Heart right ventricle (tissue), 16 donors: ENCODE results near the gene CDK5RAP2. TPM values are rescaled to one million over a fixed set of nuclear protein-coding genes. Genes with fewer than 3 reads are reported as not detected.
"Not testable (repeated sequence)": the region's sequence is repeated elsewhere in the genome, so short reads cannot be mapped to it uniquely, and the experiment has no call there.

Experiments
- ATAC-seq, 8 donors: fragments of 200-7000 bp; cut with Tn5 transposase; one replicate each; pipeline ENCODE4 v1.9.1; 2020; ENCODE audit warnings: mild to moderate bottlenecking in 8 of 8, moderate library complexity in 8 of 8, moderate number of reproducible peaks in 1 of 8
- DNase-seq, 2 donors: peaks; one replicate each; pipeline ENCODE4 v3.0.0-alpha.2; 2020
- H3K27ac ChIP-seq, 10 donors: fragments of 200-600 bp; sonication (generic) in 2 of 10; one replicate each; pipeline versions ENCODE4 v1.5.0 to v1.8.0; 2020 to 2022; ENCODE audit warnings: mild to moderate bottlenecking in 3 of 10
- H3K27me3 ChIP-seq, 7 donors: fragments of 200-600 bp; one replicate each; pipeline ENCODE4 v1.8.0; 2021 to 2022; ENCODE audit warnings: mild to moderate bottlenecking in 2 of 7
- H3K36me3 ChIP-seq, 9 donors: fragments of 200-600 bp; sonication (generic) in 1 of 9; one replicate each; pipeline versions ENCODE4 v1.5.0 to v1.8.0; 2020 to 2022; ENCODE audit warnings: mild to moderate bottlenecking in 2 of 9
- H3K4me1 ChIP-seq, 9 donors: fragments of 200-600 bp; sonication (generic) in 1 of 9; one replicate each; pipeline versions ENCODE4 v1.5.0 to v1.8.0; 2020 to 2022; ENCODE audit warnings: mild to moderate bottlenecking in 4 of 9
- H3K4me3 ChIP-seq, 10 donors: fragments of 200-600 bp; sonication (generic) in 2 of 10; one replicate each; pipeline versions ENCODE4 v1.5.0 to v1.8.0; 2020 to 2022; ENCODE audit warnings: mild to moderate bottlenecking in 7 of 10, moderate library complexity in 2 of 10
- H3K9me3 ChIP-seq, 11 donors: fragments of 200-600 bp in 10 of 11; sonication (generic) in 2 of 11; one replicate each; pipeline versions ENCODE4 v1.5.0 to v1.8.0; 2013 to 2022; ENCODE audit warnings: mild to moderate bottlenecking in 2 of 11, control low read depth in 1 of 11, moderate library complexity in 1 of 11
- WGBS, 2 donors: extraction: QIAGEN DNeasy Blood & Tissue Kit; methylation state at CpG; one replicate each; pipeline ENCODE4 v1.1.7; 2013; ENCODE audit warnings: inconsistent platforms in 1 of 2; 5-methylcytosine and 5-hydroxymethylcytosine counted together
- intact Hi-C, 10 donors: fragments of 100-400 bp; cut with DNase I; formaldehyde crosslinking; loops; one replicate each; pipeline versions ENCODE4 v1.11.1 to v1.14.2; 2022
- polyA plus RNA-seq, 2 donors: library from polyadenylated mRNA; stranded (reverse); fragments of 200-250 nt; gene quantifications; one replicate each; pipeline ENCODE4 v1.2.3, GENCODE V29; 2013
- total RNA-seq, 10 donors: library from RNA; stranded (reverse); fragmentation: NEBNext Ultra II Directional in 3 of 10; extraction: Animal tissue kit (Norgen Biotek cat#: 25700) in 3 of 10; gene quantifications; one replicate each; pipeline versions ENCODE4 v1.2.1 to v1.2.4, GENCODE V29; 2021 to 2023
- TF ChIP-seq, protein P1 (sequence below), 9 donors: fragments of 200-600 bp; sonication (generic) in 2 of 9; IDR thresholded peaks; one replicate each; pipeline versions ENCODE4 v1.5.0 to v1.8.0; 2021 to 2022; ENCODE audit warnings: antibody characterized with exemption in 9 of 9, mild to moderate bottlenecking in 5 of 9, moderate library complexity in 1 of 9
- donor health status: Arrhythmogenic right ventricular cardiomyopathy.
- donor health status: ischemic (EF 13 %, LVEDD 7.1; RV severe dilation, severe dysfunction).
- donor health status: healthy with polysubstance abuse.
- donor health status: DM: no; HTN: yes; CAD: no.
- donor health status: DM: no; HTN: no; CAD: no.
- donor health status: ischemic (EF 25% LVEDD 6.9; RV normal size, moderate dysfunction).
- donor health status: ischemic (EF 25% LVEDD 5.7; RV mildly dilated, moderate dysfunction).
- donor health status: healthy.
- donor health status: DM: yes; HTN: yes; CAD: no.
- donor health status: Ischemic cardiomyopathy.
- donor health status: ischemic (EF 35%, LVEDD 5.7; RV mildly dilated, moderate dysfunction).
- donor health status: nonischemic (EF 11% LVEDD 7.7; RV severe dilation, severe dysfunction).
- donor health status: DM: yes; HTN: yes; CAD: no.
- donor health status: PGD.
- donor health status: ischemic (EF 29% LVEDD 5.4; RV normal size, mild dysfunction).
- donor health status: nonischemic (EF 23%, LVEDD 6.1; RV moderate dilation, normal function).

The CDK5RAP2 gene
- total and polyA plus RNA-seq, 12 donors: 21.6 to 80.1 (median 53.4) TPM

DNA sequence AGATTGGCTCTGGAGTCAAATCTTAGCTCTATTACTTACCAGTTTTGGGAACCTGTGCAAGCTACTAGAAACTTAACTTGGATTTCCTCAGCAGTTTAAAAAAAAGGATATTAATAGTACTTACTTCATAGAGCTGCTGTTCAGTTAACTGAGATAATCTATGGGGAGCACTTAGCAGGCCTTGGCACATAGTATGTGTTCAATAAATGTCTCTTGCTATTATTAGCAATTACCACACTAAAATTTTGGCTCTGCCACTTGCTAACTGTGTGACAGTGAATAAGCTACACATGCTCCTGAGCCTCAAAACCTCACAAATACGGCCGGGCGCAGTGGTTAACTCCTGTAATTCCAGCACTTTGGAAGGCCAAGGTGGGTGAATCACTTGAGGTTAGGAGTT is 55.9 kb downstream of the CDK5RAP2 start:
- Histone ChIP-seq H3K4me1 (no peaks in the 10 kb centered on the region), H3K36me3 (peaks cover 0 to 95% (median 47%) of the 10 kb centered on the region in 9 donors), H3K27me3 (no peaks in the 10 kb centered on the region), H3K9me3 (no peaks in the 10 kb centered on the region), H3K27ac (no peak overlapping the region), H3K4me3 (no peak overlapping the region)
- TF ChIP-seq, protein P1, sequence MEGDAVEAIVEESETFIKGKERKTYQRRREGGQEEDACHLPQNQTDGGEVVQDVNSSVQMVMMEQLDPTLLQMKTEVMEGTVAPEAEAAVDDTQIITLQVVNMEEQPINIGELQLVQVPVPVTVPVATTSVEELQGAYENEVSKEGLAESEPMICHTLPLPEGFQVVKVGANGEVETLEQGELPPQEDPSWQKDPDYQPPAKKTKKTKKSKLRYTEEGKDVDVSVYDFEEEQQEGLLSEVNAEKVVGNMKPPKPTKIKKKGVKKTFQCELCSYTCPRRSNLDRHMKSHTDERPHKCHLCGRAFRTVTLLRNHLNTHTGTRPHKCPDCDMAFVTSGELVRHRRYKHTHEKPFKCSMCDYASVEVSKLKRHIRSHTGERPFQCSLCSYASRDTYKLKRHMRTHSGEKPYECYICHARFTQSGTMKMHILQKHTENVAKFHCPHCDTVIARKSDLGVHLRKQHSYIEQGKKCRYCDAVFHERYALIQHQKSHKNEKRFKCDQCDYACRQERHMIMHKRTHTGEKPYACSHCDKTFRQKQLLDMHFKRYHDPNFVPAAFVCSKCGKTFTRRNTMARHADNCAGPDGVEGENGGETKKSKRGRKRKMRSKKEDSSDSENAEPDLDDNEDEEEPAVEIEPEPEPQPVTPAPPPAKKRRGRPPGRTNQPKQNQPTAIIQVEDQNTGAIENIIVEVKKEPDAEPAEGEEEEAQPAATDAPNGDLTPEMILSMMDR (IDR thresholded peaks at IDR 0.05): no peak
- intact Hi-C loops: no loop called here
- WGBS, 2 donors: 88 to 95% methylated on average over 3 of the region's 3 CpGs
- DNase-seq (no peak), ATAC-seq (peak in 3 of 8 donors; percentile 48 to 84 (median 71))

DNA sequence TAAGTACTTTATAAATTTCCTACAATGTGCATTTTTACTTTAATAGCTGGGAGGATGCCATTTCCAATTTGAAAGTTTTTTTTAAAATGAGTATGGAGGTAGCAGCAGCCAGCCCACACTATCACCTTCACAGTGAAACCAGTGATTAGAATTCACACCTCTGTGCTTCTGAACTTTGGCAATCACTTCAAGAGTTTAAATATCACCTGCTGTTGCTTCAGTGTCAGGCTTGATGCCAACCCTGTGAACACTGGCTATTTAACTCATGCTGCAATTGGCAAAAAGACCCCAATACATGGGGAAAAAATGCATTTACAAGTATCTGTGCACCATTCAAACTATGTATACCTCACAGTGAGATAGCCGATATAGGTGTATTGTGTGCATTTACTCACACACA is 57.4 kb downstream of the CDK5RAP2 start:
- Histone ChIP-seq H3K9me3 (no peaks in the 10 kb centered on the region), H3K36me3 (peaks cover 0 to 91% (median 45%) of the 10 kb centered on the region in 9 donors), H3K4me3 (no peak overlapping the region), H3K4me1 (no peaks in the 10 kb centered on the region), H3K27me3 (no peaks in the 10 kb centered on the region), H3K27ac (no peak overlapping the region)
- intact Hi-C loops: no loop called here
- TF ChIP-seq, protein P1 (IDR thresholded peaks at IDR 0.05): no peak
- DNase-seq (no peak), ATAC-seq (no peak)
- WGBS, 2 donors: 98 to 100% methylated on average over 1 of the region's 1 CpG

DNA sequence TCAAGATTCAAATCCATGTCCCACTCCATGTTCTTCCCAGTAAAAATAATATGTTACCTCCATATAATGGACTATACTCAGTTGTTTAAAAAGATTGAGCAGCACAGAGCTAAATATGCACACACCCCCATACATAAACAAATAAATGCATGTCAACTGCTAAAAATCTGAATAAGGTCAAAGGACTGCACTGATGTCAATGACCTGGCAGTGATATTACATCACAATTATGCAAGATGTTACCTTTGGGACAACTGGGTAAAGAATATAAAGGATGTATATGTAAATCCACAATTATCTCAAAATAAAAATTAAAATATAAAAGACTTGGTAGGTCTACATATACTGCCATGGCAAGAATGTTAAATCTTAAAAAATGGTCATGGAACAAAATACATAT is 57.9 kb downstream of the CDK5RAP2 start:
- ATAC-seq (no peak), DNase-seq (no peak)
- no peak overlapping the region for H3K4me3 ChIP-seq
- H3K36me3 ChIP-seq: peaks cover 0 to 91% (median 48%) of the 10 kb centered on the region in 9 donors
- H3K9me3 ChIP-seq: no peaks in the 10 kb centered on the region
- TF ChIP-seq, protein P1 (IDR thresholded peaks at IDR 0.05): no peak
- H3K27me3 ChIP-seq: no peaks in the 10 kb centered on the region
- intact Hi-C loops: no loop called here
- H3K27ac ChIP-seq: no peak overlapping the region
- H3K4me1 ChIP-seq: no peaks in the 10 kb centered on the region

DNA sequence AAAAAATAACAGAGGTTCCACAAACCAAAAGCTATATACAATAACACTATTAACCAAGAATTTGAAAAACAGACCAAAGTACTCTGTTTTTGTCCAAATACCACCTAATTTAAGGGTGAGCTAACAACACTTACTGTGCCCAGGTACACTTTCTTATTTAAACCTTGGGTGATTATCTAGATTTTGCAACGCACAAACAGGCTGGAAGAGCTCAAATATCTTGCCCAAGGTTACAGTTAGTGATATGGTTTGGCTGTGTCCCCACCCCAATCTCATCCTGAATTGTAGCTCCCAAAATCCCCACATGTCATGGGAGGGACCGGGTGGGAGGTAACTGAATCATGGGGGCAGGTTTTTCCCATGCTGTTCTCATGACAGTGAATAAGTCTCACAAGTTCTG is 58.9 kb downstream of the CDK5RAP2 start:
- Histone ChIP-seq H3K4me3 (no peak overlapping the region), H3K36me3 (peaks cover 0 to 91% (median 48%) of the 10 kb centered on the region in 9 donors), H3K9me3 (peaks cover 0 to 2% (median 0%) of the 10 kb centered on the region in 11 donors), H3K27me3 (no peaks in the 10 kb centered on the region), H3K27ac (no peak overlapping the region), H3K4me1 (no peaks in the 10 kb centered on the region)
- no peak for ATAC-seq
- intact Hi-C loops: no loop called here
- no peak for DNase-seq
- TF ChIP-seq, protein P1 (IDR thresholded peaks at IDR 0.05): no peak
- WGBS, 2 donors: 93 to 96% methylated on average over 2 of the region's 2 CpGs

DNA sequence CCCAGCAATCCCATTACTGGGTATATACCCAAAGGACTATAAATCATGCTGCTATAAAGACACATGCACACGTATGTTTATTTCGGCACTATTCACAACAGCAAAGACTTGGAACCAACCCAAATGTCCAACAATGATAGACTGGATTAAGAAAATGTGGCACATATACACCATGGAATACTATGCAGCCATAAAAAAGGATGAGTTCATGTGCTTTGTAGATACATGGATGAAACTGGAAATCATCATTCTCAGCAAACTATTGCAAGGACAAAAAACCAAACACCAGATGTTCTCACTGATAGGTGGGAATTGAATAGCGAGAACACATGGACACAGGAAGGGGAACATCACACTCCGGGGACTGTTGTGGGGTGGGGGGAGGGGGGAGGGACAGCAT is 64.0 kb downstream of the CDK5RAP2 start:
- WGBS, 2 donors: 95 to 96% methylated on average over 4 of the region's 4 CpGs
- not testable (repeated sequence) for ATAC-seq

DNA sequence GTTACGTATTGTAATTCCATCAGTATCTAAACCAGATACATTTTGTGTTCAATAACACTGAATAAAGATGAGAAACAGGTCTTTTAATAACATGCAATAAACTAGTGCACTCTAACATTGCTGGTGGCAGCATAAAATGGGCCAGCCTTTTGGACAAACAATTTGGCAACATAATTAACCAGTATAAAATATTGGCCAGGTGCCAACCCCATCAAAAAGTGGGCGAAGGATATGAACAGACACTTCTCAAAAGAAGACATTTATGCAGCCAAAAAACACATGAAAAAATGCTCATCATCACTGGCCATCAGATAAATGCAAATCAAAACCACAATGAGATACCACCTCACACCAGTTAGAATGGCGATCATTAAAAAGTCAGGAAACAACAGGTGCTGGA is 64.5 kb downstream of the CDK5RAP2 start:
- H3K4me3 ChIP-seq, ATAC-seq, DNase-seq, H3K27ac ChIP-seq, intact Hi-C loops, H3K27me3 ChIP-seq, H3K4me1 ChIP-seq: not testable (repeated sequence)
- 97 to 99% methylated on average over 3 of the region's 3 CpGs for WGBS, 2 donors
- H3K9me3 ChIP-seq: peaks cover 0 to 16% (median 0%) of the 10 kb centered on the region in 11 donors
- peaks cover 0 to 96% (median 18%) of the 10 kb centered on the region in 9 donors for H3K36me3 ChIP-seq

More for the DNA sequence above, 64.0 kb downstream of the CDK5RAP2 start:
- peaks cover 0 to 92% (median 18%) of the 10 kb centered on the region in 9 donors for H3K36me3 ChIP-seq
- H3K4me3 ChIP-seq, H3K27me3 ChIP-seq, H3K4me1 ChIP-seq, DNase-seq, H3K27ac ChIP-seq, intact Hi-C loops: not testable (repeated sequence)
- H3K9me3 ChIP-seq: peaks cover 0 to 14% (median 0%) of the 10 kb centered on the region in 11 donors
